ENCODE results near the gene TEX261.

- TF ChIP-seq CTCF (IDR thresholded peaks at IDR 0.05), result no peak
- TF ChIP-seq IRF3 (IDR thresholded peaks at IDR 0.05; ENCODE audit: low read depth, low read length), result no peak
- no peak for TF ChIP-seq NFIC (IDR thresholded peaks at IDR 0.05; ENCODE audit: borderline replicate concordance)
- no peak for TF ChIP-seq EP300 (IDR thresholded peaks at IDR 0.05; ENCODE audit: borderline replicate concordance in 1 of 2, low read depth in 1 of 2, low read length in 1 of 2)
- no peak for TF ChIP-seq YY1 (IDR thresholded peaks at IDR 0.05; ENCODE audit: low read depth)
- no peak for TF ChIP-seq POLR2AphosphoS5 (IDR thresholded peaks at IDR 0.05; ENCODE audit: low read depth, low read length)
- no peak for TF ChIP-seq RCOR1 (IDR thresholded peaks at IDR 0.05; ENCODE audit: low read length)
- no peak for TF ChIP-seq RAD21 (IDR thresholded peaks at IDR 0.05; ENCODE audit: low read length)
- no peak for TF ChIP-seq SMC3 (IDR thresholded peaks at IDR 0.05; ENCODE audit: low read depth, low read length)
- TF ChIP-seq JUND (IDR thresholded peaks at IDR 0.05), result no peak
- no peak for TF ChIP-seq FOXJ3 (CRISPR knock-in tag; IDR thresholded peaks at IDR 0.05)
- no peak for TF ChIP-seq REST (IDR thresholded peaks at IDR 0.05; ENCODE audit: low read depth, low read length)
- TF ChIP-seq MEF2A (IDR thresholded peaks at IDR 0.05; ENCODE audit: borderline replicate concordance, low read depth), result no peak
Measured at GRCh38 chr2:70999362-70999761, 4.7 kb upstream of the TEX261 start.
